ENCODE data around the gene GOLGA2.
"Not testable (repeated sequence)": the region's sequence is repeated elsewhere in the genome, so short reads cannot be mapped to it uniquely, and the experiment has no call there.

GOLGA2 gene

GRCh38 chr9:128294142-128294541 is 18.3 kb upstream of the GOLGA2 start:
- no peak for DNase-seq (ENCODE audit: low read depth, low spot score)

GRCh38 chr9:128293091-128293490 is 17.3 kb upstream of the GOLGA2 start:
- DNase-seq (ENCODE audit: low read depth, low spot score), result no peak

DNA sequence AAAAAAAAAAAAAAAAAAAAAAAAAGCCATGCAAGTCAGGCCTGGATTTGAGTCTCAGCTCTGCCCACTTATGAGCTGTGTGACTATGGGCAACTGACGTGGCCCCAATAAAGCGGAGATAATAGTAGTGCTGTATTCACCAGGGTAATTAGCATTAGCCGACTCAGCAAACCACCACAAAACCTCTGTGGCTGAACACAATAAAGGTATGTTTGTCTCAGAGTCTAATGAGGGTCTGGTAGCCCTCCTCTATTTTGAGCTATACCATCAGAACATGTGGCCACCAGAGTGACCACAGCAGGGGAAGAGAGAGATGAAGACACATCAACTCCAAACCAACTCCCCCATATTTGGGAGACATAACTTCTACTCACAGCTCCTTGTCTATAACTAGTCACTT is 16.2 kb upstream of the GOLGA2 start:
- DNase-seq (ENCODE audit: low read depth, low spot score), result no peak

DNA sequence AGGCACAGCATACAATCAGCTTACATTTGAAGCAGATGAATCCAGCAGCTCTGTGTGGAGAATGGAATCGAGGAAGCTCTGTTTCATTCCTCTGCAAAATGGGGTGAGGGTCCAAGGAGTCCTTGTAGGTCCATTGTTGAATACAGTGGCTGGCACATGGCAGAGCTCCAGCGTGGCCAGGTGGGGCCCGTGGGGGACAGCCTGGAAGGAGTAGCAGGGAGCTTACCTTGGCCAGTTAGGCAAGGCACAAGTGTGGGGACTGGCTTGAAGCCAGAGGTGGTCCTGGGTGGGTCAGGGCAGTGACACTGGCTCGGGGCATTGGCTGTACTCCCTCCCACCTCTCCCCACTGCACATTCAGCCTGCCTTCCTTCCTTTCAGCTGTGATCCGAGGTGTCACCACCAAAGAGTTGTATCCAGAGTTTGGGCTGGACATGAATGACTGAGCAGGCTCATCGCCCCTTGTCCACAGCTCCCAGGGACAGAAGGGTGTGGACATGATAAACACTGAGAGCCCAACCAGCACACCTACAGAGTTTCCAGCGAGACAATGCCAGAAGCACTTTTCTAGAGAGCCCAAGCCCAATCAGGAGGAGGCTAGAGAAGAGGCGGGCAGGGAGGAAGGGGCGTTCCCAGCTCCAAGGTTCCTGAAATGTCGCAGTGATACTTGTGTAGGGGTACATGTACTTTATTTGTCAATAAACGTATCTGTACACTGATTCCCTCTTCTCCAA is 12.6 kb upstream of the GOLGA2 start:
- no peak for DNase-seq (ENCODE audit: low read depth, low spot score)

DNA sequence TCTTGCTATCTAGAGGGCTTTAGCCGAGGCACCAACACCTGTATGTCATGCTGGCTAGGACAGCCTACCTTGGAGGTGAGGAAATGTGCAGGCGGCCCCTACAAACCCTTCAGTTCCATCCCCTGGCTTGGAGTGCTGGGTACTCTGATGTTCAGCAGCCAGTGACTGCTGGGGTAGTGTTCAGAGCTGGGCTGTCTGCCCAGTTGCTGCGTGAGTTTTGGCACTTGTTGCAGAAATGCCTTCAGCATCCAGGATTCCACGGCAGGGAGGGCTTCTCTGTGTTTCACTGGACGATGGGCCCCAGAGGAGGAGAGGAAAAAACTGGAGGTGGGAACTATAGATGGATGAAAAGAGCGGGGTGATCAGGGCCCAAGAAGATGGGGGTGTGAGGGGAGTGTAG is 10.6 kb upstream of the GOLGA2 start:
- no peak for DNase-seq (ENCODE audit: low read depth, low spot score)

DNA sequence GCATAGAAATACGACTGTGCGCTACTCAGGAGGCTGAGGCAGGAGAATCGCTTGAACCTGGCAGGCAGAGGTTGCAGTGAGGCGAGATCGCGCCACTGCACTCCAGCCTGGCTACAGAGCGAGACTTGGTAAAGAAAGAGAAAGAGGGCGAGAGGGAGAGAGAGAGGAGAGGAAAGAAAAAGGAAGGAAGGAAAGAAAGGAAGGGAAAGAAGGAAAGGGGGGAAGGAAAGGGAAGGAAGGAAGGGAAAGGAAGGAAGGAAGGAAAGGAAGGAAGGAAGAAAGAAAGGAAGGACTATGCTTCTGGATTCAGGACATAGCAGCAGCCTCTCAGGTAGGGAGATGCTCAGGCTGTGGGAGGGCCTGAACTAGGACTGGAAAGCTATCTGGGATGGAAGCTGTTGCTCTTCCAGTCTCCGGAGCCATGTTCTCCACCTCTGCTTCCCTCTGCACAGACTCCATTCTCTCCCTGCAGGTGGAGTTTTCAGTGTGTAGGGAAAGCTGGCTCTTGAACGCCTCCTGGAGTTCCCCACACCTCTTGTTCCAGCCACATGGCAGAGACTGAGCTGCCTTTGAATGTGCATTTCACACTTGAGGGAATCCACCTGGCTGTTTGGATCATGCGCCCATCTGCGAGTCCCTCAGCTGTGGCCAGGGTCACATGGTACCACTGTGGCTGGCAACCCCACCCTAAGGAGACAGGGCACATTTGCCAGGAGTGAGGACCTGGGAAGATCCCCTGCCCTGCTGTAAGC is 9.4 kb upstream of the GOLGA2 start:
- no peak for DNase-seq (ENCODE audit: low read depth, low spot score)

DNA sequence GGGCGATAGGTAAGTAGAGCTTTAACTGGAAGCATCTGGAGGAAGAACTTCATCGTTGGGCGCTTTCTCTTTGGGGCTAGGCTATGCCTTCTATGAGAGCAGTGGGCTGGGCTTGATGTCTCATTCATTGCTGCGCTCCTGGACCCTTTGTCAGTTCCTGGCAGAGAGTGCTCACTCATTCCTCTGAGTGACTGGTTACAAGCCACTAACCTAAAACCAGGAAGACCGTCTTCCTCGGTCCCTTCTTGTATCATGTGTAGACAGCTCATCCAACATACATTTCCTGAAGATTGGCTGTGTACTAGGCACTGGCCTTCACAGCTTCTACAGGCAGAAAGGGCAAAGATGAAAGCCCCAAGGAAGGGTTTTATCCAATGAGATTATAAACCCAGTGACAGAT is 6.7 kb upstream of the GOLGA2 start:
- no peak for DNase-seq (ENCODE audit: low read depth, low spot score)

GRCh38 chr9:128280084-128280622 is 4.3 kb upstream of the GOLGA2 start:
- no peak for DNase-seq (ENCODE audit: low read depth, low spot score)

- not testable (repeated sequence) for DNase-seq (ENCODE audit: low read depth, low spot score)
Measured at GRCh38 chr9:128279088-128280073, 3.6 kb upstream of the GOLGA2 start.

GRCh38 chr9:128276574-128277270 is 915 bp upstream of the GOLGA2 start:
- DNase-seq (ENCODE audit: low read depth, low spot score), result no peak

DNA sequence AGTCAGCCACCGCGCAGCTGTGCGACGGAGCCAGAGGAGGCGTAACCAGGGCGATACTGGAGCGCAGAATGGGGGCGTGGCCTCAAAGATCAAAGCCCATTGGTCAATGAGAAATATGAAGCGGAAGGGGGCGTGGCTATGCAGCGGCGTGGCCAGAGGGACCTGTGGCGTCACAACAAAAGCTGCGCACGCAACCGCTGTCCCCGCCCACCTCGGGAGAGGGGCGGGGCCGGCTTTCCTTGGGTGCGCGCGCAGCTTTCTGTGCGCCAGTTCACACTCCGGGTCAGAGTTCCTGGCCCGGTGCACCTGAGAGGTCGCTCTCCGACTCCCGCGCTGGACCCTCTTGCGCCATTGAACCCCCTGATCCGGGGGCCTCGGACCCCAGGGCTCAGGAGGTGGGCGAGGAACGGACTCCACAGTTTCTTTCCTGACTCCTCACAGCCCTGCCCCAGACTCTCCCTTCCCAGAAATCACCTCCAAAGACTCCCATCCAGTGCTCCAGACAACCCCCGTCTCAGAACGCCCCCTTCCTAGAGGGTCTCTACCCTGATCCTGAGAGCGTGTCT is 284 bp upstream of the GOLGA2 start, which contains the start of gene SWI5:
Gene SWI5 (plus strand): TSS at position 269 of the 566 bp plus-strand sequence.
- peak; percentile 99 for DNase-seq (ENCODE audit: low read depth, low spot score)

DNA sequence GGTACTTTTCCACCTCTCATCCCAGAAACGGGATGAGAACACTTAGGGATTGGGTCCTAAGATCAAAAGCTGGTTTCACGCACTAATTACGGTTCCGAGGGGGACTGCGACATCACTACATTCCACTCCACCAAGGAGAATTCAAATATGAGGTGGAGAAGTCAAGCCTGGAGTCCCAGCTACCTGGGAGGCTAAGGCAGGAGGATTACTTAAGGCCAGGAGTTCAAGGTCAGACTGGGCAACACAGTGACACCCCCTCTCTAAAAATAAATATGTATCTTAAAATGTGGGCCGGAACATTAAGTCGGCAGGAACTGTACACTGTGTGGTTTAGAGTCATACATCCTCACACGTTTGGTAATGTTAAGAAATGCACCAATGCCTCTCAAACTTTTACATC is 1.6 kb downstream of the GOLGA2 start:
- no peak for DNase-seq (ENCODE audit: low read depth, low spot score)

DNA sequence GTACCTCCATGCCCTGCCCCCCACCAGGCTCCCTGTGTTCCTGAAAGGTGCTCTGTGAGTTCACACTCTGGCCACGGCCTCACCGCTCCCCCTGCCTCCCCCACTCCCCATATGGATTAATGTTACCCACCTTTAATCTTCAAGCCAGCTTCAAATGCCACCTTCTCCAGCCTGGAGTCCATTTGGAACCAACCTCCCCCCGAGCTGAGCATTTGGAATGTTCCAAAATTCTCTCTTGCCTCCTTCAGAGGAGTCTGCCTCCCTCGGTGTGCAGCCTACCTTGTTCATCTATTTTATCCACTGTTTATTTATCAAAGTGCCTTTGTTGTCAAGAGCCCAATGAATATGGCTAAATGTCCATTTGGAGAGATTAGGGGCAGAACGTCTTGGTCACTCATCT is 4.3 kb downstream of the GOLGA2 start:
- no peak for DNase-seq (ENCODE audit: low read depth, low spot score)

GRCh38 chr9:128271112-128271511 is 4.7 kb downstream of the GOLGA2 start:
- DNase-seq (ENCODE audit: low read depth, low spot score), result no peak

GRCh38 chr9:128266868-128267590 is 8.8 kb downstream of the GOLGA2 start:
- no peak for DNase-seq (ENCODE audit: low read depth, low spot score)

- no peak for DNase-seq (ENCODE audit: low read depth, low spot score)
Measured at GRCh38 chr9:128265348-128265847, 10.4 kb downstream of the GOLGA2 start.

DNA sequence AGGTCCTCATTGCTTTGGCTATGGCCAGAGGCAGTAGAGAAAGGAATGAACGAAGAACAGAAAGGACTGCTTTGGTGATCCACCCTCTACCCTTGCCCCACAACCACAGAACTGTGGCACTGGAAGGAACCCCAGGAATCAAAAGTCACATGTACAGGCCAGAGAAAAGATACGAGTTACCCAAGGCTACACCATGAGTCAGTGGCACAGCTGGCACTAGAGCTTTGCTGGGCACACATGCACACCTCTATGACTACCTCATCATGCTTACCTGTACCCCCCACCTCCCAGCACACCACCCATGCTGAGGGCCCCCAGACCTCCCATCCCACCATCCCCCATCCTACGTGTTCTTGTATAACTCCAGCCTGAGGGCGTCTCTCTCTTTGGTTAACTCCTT is 13.1 kb downstream of the GOLGA2 start:
- DNase-seq (ENCODE audit: low read depth, low spot score), result no peak

- no peak for DNase-seq (ENCODE audit: low read depth, low spot score)
Measured at GRCh38 chr9:128260340-128260739, 15.5 kb downstream of the GOLGA2 start.

DNA sequence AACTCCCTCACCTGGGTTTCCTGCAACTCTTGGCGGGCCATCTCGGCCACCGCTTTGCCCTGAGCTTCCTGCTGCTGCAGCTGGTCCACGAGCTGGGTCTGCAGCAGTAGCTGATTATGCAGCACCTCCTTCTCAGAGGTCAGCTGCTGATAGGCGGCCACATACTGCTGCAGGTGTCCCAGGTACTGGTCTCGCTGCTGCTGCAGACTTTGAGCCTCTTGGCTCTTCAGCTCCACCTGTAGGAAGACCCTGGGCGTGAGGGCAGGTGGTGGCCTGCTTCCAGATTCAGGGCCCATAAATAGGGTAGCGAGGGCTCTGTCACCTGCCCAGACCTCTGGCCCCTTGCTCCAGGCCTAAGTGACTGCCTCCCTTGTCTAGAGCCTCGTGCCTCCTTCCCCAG is 16.7 kb downstream of the GOLGA2 start:
- DNase-seq (ENCODE audit: low read depth, low spot score), result no peak

DNA sequence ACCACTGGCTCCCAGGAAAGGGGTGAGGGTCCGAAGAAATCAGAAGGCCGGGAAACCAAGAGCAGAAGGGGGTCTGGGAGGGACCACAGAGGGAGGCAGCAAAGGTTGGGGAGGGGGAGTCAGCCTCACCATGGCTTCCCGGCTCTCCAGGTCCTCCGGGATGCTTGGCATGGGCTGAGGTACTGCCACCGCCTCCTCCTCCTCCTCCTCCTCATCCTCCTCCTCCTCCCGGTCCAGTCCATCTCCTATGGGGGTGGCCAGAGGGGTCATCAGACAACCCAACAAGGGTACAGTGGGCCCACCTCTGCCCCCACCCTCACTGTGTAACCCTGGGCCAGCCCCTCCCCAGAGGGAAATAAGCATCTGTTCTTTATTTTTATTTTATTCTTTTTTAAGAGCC is 17.5 kb downstream of the GOLGA2 start:
- DNase-seq (ENCODE audit: low read depth, low spot score), result no peak

Measured in activated naive CD8-positive, alpha-beta T cell treated with anti-CD3 and anti-CD28 coated beads, Interleukin-2, amount 50 U/mL, for 16 hours (primary cell).